Measurements from ENCODE around the gene POMGNT1.

GRCh38 chr1:46168477-46168876, 29.8 kb downstream of the POMGNT1 start:
- TF ChIP-seq CTCF (IDR thresholded peaks at IDR 0.05) (no peak), POLR2A (IDR thresholded peaks at IDR 0.05) (no peak)

All from esophagus squamous epithelium (tissue), 4 donors.